Measurements from ENCODE around the gene EFCAB14.
"Not testable (repeated sequence)": the region's sequence is repeated elsewhere in the genome, so short reads cannot be mapped to it uniquely, and the experiment has no call there.

The EFCAB14 gene

GRCh38 chr1:46653405-46653958, 65.4 kb downstream of the EFCAB14 start:
- no peak for DNase-seq (ENCODE audit: low spot score)

GRCh38 chr1:46652321-46653100, 66.4 kb downstream of the EFCAB14 start:
- no peak for DNase-seq (ENCODE audit: low spot score)

DNA sequence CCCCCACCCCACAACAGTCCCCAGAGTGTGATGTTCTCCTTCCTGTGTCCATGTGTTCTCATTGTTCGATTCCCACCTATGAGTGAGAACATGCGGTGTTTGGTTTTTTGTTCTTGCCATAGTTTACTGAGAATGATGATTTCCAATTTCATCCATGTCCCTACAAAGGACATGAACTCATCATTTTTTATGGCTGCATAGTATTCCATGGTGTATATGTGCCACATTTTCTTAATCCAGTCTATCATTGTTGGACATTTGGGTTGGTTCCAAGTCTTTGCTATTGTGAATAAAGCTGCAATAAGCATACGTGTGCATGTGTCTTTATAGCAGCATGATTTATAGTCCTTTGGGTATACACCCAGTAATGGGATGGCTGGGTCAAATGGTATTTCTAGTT, 67.8 kb downstream of the EFCAB14 start:
- DNase-seq (ENCODE audit: low spot score), result not testable (repeated sequence)

GRCh38 chr1:46650491-46650890, 68.4 kb downstream of the EFCAB14 start:
- DNase-seq (ENCODE audit: low spot score), result no peak

- DNase-seq (ENCODE audit: low spot score), result no peak
Observed at GRCh38 chr1:46649764-46650163, 69.2 kb downstream of the EFCAB14 start.

DNA sequence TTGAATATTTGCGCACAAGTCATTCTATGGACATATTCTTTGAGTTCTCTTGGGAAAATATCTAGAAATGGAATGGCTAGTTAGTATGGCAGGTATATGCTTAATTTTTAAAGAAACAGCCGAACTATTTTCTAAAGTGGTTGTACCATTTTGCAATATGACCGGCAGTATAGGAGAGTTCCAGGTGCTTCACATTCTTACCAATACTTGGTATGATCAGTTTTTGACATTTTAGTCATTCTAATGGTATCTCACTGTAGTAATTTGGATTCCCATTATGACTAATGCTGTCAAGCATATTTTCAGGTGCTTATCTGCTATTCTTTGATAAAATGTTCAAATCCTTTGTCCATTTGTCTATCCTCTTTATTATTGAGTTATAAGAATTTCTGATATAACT, 71.3 kb downstream of the EFCAB14 start:
- no peak for DNase-seq (ENCODE audit: low spot score)

GRCh38 chr1:46646844-46647243, 72.1 kb downstream of the EFCAB14 start:
- DNase-seq (ENCODE audit: low spot score), result peak; percentile 42

- DNase-seq (ENCODE audit: low spot score), result no peak
Observed at GRCh38 chr1:46646331-46646730, 72.6 kb downstream of the EFCAB14 start.

- DNase-seq (ENCODE audit: low spot score), result no peak
Observed at GRCh38 chr1:46645815-46646214, 73.1 kb downstream of the EFCAB14 start.

- peak; percentile 84 for DNase-seq (ENCODE audit: low spot score)
Observed at GRCh38 chr1:46643368-46643775, 75.5 kb downstream of the EFCAB14 start.

DNA sequence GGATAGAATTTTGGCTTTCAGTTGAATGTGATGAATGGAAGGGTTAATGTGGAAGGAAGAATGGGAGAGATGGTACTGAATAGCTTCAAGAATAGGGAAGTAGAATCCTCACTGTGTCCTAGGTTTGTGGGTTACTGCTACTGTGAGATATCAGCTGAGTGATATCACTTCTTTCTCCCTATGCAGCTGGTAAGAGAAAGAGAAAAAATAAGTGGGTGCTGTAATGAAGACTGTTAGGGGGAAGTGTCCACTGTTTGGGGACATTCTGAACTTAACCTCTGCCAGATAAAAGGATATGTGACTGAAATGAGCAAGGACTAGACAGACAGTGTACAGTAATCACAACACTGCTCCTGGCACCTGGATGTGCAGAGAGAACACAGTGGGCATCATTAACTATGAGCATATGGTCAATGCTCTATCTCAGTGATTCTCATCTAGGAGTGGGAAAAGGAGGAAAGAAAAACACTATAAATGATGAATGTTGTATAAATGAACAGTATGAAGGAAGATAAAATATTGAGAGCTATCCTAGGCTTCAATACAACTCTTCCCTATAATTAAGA, 76.7 kb downstream of the EFCAB14 start:
- DNase-seq (ENCODE audit: low spot score), result no peak

DNA sequence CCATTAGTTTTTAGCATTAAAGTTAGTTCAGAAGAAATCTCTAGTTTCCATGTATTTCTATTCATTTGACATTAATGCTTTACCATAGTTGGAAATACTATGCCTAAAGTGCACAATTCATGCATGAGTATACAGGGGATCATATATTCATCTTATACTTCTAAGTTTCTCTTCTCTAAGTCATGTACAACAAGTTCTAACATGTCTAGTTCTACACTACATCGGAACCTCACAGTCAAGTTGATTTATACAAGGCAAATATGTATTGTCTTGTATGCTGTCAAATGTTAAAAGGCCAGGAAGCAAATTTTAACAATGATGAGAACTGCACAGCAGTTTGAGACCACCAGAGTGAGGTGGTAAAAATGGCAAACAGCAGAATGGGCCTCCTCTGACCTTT, 79.4 kb downstream of the EFCAB14 start:
- DNase-seq (ENCODE audit: low spot score), result no peak

DNA sequence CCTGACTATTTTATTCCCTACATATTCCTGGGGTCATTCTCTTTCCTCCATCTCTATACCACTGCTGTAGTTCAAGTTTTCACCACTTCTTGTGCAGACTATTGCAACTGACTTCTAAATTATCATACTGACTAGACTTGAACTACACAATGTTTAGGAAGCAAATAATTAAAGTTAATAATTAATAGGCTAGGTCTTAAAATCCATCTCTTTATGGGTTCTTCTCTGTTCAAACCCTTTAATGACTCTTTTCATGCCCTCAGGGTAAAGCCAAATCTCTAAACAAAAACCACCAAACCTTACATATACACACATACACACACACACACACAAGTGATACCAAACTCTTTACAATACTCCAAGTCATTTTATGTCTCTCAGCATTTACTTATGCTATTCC, 80.0 kb downstream of the EFCAB14 start:
- DNase-seq (ENCODE audit: low spot score), result no peak

- DNase-seq (ENCODE audit: low spot score), result no peak
Observed at GRCh38 chr1:46637444-46638083, 81.3 kb downstream of the EFCAB14 start.

GRCh38 chr1:46635205-46635604, 83.7 kb downstream of the EFCAB14 start:
- no peak for DNase-seq (ENCODE audit: low spot score)

- no peak for DNase-seq (ENCODE audit: low spot score)
Observed at GRCh38 chr1:46630719-46631118, 88.2 kb downstream of the EFCAB14 start.

Measured in COLO829 (cell line).